H1 (cell line): ENCODE data around the gene TEX2. TPM values are rescaled to one million over a fixed set of nuclear protein-coding genes. Genes with fewer than 3 reads are reported as not detected.

Source experiments
- CTCF ChIA-PET: fragments of 300-600 bp; sonication (Branson Sonifier 250); formaldehyde crosslinking; loops from one replicate; lab custom pipeline; 2021; ENCODE audit not compliant: partially characterized antibody; lab: Charles Lee
- POLR2A ChIA-PET: fragments of 300-600 bp; sonication (Branson Sonifier 250); formaldehyde crosslinking; loops from one replicate; lab custom pipeline; 2021; ENCODE audit warnings: inconsistent platforms; ENCODE audit not compliant: partially characterized antibody; lab: Charles Lee
- DNase-seq, 2 experiments: peaks; one replicate each; pipeline versions ENCODE4 v3.0.0 to v3.0.0-alpha.2; 2010 to 2022; ENCODE audit warnings: low spot score in 2 of 2, low read depth in 1 of 2, mixed read lengths in 1 of 2
- FAIRE-seq: peaks from 2 replicates; lab custom pipeline; 2011; peaks lifted over from hg19 to GRCh38; lab: Jason Lieb, UNC
- H2AFZ ChIP-seq: 2 replicates; pipeline ENCODE4 v1.8.1; 2012; ENCODE audit warnings: low read length, inconsistent platforms
- H2AK5ac ChIP-seq: 2 replicates; pipeline ENCODE4 v1.6.1; 2013; ENCODE audit warnings: low read depth, low read length
- H2BK120ac ChIP-seq: replicated peaks from 2 replicates; pipeline ENCODE3; 2013; ENCODE audit warnings: low read depth, low read length, inconsistent platforms
- H2BK12ac ChIP-seq: 2 replicates; pipeline ENCODE4 v1.6.1; 2013; ENCODE audit warnings: low read depth, low read length
- H2BK15ac ChIP-seq: 2 replicates; pipeline ENCODE4 v1.6.1; 2013; ENCODE audit warnings: low read length
- H2BK20ac ChIP-seq: 2 replicates; pipeline ENCODE4 v1.6.1; 2013; ENCODE audit warnings: low read length
- H2BK5ac ChIP-seq: 2 replicates; pipeline ENCODE4 v1.6.1; 2013; ENCODE audit warnings: low read depth, low read length
- H3K14ac ChIP-seq: 2 replicates; pipeline ENCODE4 v1.6.1; 2013; ENCODE audit warnings: inconsistent platforms; ENCODE audit not compliant: insufficient read length
- H3K18ac ChIP-seq: 2 replicates; pipeline ENCODE4 v1.6.1; 2013; ENCODE audit warnings: low read length; ENCODE audit errors: extremely low read depth
- H3K23ac ChIP-seq: 2 replicates; pipeline ENCODE4 v1.6.1; 2013; ENCODE audit warnings: inconsistent platforms; ENCODE audit not compliant: insufficient read length
- H3K23me2 ChIP-seq: 2 replicates; pipeline ENCODE4 v1.6.1; 2013; ENCODE audit warnings: low read depth, low read length
- H3K27ac ChIP-seq: 2 replicates; pipeline ENCODE4 v1.6.1; 2011; ENCODE audit warnings: low read depth, low read length, inconsistent platforms
- H3K27me3 ChIP-seq, 4 experiments: replicated peaks in 1 of 4; 1 replicate in 1 of 4; 2 replicates in 3 of 4; pipeline versions ENCODE4 v1.6.1 to v1.8.1; 2011 to 2013; ENCODE audit warnings: low read length in 3 of 4, mild to moderate bottlenecking in 3 of 4, inconsistent platforms in 2 of 4, mixed read lengths in 2 of 4, moderate library complexity in 1 of 4; ENCODE audit not compliant: control insufficient read depth in 3 of 4, insufficient read depth in 3 of 4; ENCODE audit errors: extremely low read depth in 1 of 4
- H3K36me3 ChIP-seq, 4 experiments: 2 replicates each; pipeline versions ENCODE4 v1.6.1 to v1.8.1; 2011 to 2013; ENCODE audit warnings: mild to moderate bottlenecking in 4 of 4, low read length in 3 of 4, moderate library complexity in 2 of 4, control low read depth in 1 of 4, inconsistent platforms in 1 of 4; ENCODE audit not compliant: insufficient read depth in 4 of 4, control insufficient read depth in 2 of 4
- H3K4ac ChIP-seq: replicated peaks from 2 replicates; pipeline ENCODE3; 2013; ENCODE audit warnings: low read length, low read depth, mixed read lengths, inconsistent platforms; ENCODE audit not compliant: insufficient read length
- H3K4me1 ChIP-seq, 4 experiments: replicated peaks in 1 of 4; 1 replicate in 1 of 4; 2 replicates in 3 of 4; pipeline versions ENCODE4 v1.6.1 to v1.8.1; 2011 to 2013; ENCODE audit warnings: low read length in 3 of 4, inconsistent platforms in 2 of 4, mixed read lengths in 1 of 4; ENCODE audit not compliant: insufficient read depth in 4 of 4, control insufficient read depth in 3 of 4
- H3K4me2 ChIP-seq, 2 experiments: 2 replicates each; pipeline versions ENCODE4 v1.6.1 to v1.8.1; 2011 to 2013; ENCODE audit warnings: low read depth in 2 of 2, low read length in 2 of 2, control low read depth in 1 of 2, inconsistent platforms in 1 of 2, mild to moderate bottlenecking in 1 of 2; ENCODE audit not compliant: insufficient read depth in 1 of 2
- H3K4me3 ChIP-seq, 4 experiments: fragments of 200-600, 300-600 bp in 1 of 4; sonication (generic), shearing (Covaris generic), sonication (Bioruptor Twin) in 1 of 4; 2 replicates each; pipeline versions ENCODE4 v1.5.1 to v1.8.1; 2011 to 2016; ENCODE audit warnings: low read length in 4 of 4, low read depth in 3 of 4, control low read depth in 2 of 4, inconsistent platforms in 2 of 4, mild to moderate bottlenecking in 2 of 4, mixed read lengths in 1 of 4, moderate library complexity in 1 of 4; ENCODE audit not compliant: insufficient read depth in 2 of 4; ENCODE audit errors: extremely low read depth in 1 of 4
- H3K56ac ChIP-seq: replicated peaks from 2 replicates; pipeline ENCODE3; 2013; ENCODE audit warnings: low read depth, mild to moderate bottlenecking, mixed read lengths, low read length, inconsistent platforms; ENCODE audit not compliant: insufficient read length
- H3K79me1 ChIP-seq: 2 replicates; pipeline ENCODE4 v1.6.1; 2013; ENCODE audit warnings: low read depth, low read length, control low read depth
- H3K79me2 ChIP-seq, 2 experiments: 2 replicates each; pipeline versions ENCODE4 v1.6.1 to v1.8.1; 2012 to 2013; ENCODE audit warnings: low read length in 2 of 2, mild to moderate bottlenecking in 2 of 2, inconsistent platforms in 1 of 2; ENCODE audit not compliant: insufficient read depth in 2 of 2, control insufficient read depth in 1 of 2
- H3K9ac ChIP-seq, 4 experiments: replicated peaks in 1 of 4; 1 replicate in 1 of 4; 2 replicates in 3 of 4; pipeline versions ENCODE4 v1.6.1 to v1.8.1; 2011 to 2013; ENCODE audit warnings: low read depth in 3 of 4, low read length in 3 of 4, control low read depth in 2 of 4, mild to moderate bottlenecking in 2 of 4, moderate library complexity in 2 of 4, inconsistent platforms in 1 of 4; ENCODE audit errors: extremely low read depth in 1 of 4
- H3K9me3 ChIP-seq, 2 experiments: 2 replicates each; pipeline versions ENCODE4 v1.6.1 to v1.8.1; 2012 to 2013; ENCODE audit warnings: mild to moderate bottlenecking in 2 of 2, moderate library complexity in 2 of 2, control low read depth in 1 of 2, inconsistent platforms in 1 of 2, low read depth in 1 of 2, low read length in 1 of 2, mixed read lengths in 1 of 2; ENCODE audit not compliant: insufficient read depth in 2 of 2
- H4K20me1 ChIP-seq, 2 experiments: replicated peaks in 1 of 2; 2 replicates each; pipeline versions ENCODE3 to v1.8.1; 2011 to 2013; ENCODE audit warnings: inconsistent platforms in 2 of 2, low read length in 2 of 2, mild to moderate bottlenecking in 1 of 2; ENCODE audit not compliant: insufficient read depth in 2 of 2, control insufficient read depth in 1 of 2
- H4K5ac ChIP-seq: 2 replicates; pipeline ENCODE4 v1.6.1; 2013; ENCODE audit warnings: low read length, low read depth, mixed read lengths, inconsistent platforms; ENCODE audit not compliant: insufficient read length
- H4K8ac ChIP-seq: 2 replicates; pipeline ENCODE4 v1.8.0; 2013; ENCODE audit warnings: mild to moderate bottlenecking, moderate library complexity, low read length, inconsistent platforms; ENCODE audit not compliant: insufficient read depth; ENCODE audit errors: extremely low read depth
- H4K91ac ChIP-seq: replicated peaks from 2 replicates; pipeline ENCODE3; 2013; ENCODE audit warnings: low read length, mixed read lengths, inconsistent platforms; ENCODE audit not compliant: insufficient read length
- PHF8 ChIP-seq: fragments of 200-600 bp; sonication (generic); conservative IDR thresholded peaks from 2 replicates; pipeline ENCODE4 v1.7.1; 2012; ENCODE audit warnings: low read depth, mild to moderate bottlenecking, inconsistent platforms, low read length, moderate library complexity
- WGBS, 2 experiments: shearing (Covaris generic) in 1 of 2; methylation state at CpG; one replicate each; pipeline versions ENCODE4 v1.1.6 to v1.1.7; 2013 to 2015; ENCODE audit warnings: low lambda C conversion rate in 2 of 2, mixed read lengths in 2 of 2, inconsistent platforms in 1 of 2, low coverage in 1 of 2, missing lambda C conversion rate in 1 of 2; ENCODE audit not compliant: insufficient replicate concordance in 2 of 2, insufficient coverage in 1 of 2, insufficient read length in 1 of 2; ENCODE audit errors: extremely low coverage in 1 of 2, missing lambda C conversion rate in 1 of 2; 5-methylcytosine and 5-hydroxymethylcytosine counted together
- polyA plus RNA-seq, 7 experiments: library from polyadenylated mRNA; depleted of rRNA in 3 of 7; stranded (reverse) in 5 of 7; unstranded in 2 of 7; fragments of >200 nt in 5 of 7; fragments of 200-250 nt in 2 of 7; gene quantifications; 1 replicate in 5 of 7; 2 replicates in 1 of 7; 4 replicates in 1 of 7; pipeline versions ENCODE4 v1.2.1 to v1.2.3, GENCODE V29; 2011 to 2013; ENCODE audit warnings: missing spikeins in 2 of 7, mixed read lengths in 2 of 7
- total RNA-seq: library from RNA; stranded (reverse); fragmentation: NEBNext Ultra II Directional; extraction: Animal tissue kit (Norgen Biotek cat#: 25700); gene quantifications from 2 replicates; pipeline ENCODE4 v1.2.1, GENCODE V29; 2021
- TF ChIP-seq, protein P1 (sequence below): IDR thresholded peaks from 2 replicates; pipeline ENCODE4 v1.6.1; 2011; ENCODE audit warnings: low read length, improper control_type of control experiment
- TF ChIP-seq, protein P2 (sequence below): IDR thresholded peaks from 2 replicates; pipeline ENCODE4 v1.6.1; 2012; ENCODE audit warnings: low read length, inconsistent platforms

TEX2 gene
- total and polyA plus RNA-seq, 2 of the 8 experiments (the other 6 are each of a cell fraction or from before 2014, with no cell fraction given): 6.1 to 15.6 TPM

DNA sequence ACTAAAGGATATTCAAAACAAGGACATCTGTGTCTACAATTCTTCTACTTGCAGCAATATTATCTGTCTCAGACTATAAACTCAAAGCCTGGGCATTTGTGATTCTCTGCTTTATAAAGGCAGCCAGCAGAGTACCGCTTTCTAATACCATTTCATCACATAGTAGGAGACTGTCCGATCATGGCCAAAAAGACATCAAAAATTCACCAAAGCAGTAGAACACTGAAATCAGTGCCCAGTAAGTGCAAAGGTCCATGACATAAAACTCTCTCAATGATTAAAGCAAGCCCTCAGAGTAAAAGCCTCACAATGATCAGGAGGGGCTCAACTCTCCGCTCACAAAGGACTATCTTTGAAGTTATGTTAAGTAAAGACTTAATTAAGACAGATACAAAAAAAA lies 156.1 kb downstream of the TEX2 start:
- Histone ChIP-seq H2BK20ac (no peak overlapping the region), H3K36me3 (no peaks in the 10 kb centered on the region), H2BK120ac (no peak overlapping the region), H2AFZ (no peak overlapping the region), H3K23me2 (no peaks in the 10 kb centered on the region), H2AK5ac (no peak overlapping the region), H3K27me3 (no peaks in the 10 kb centered on the region), H2BK15ac (no peak overlapping the region), H3K4me3 (no peak overlapping the region), H3K23ac (no peak overlapping the region), H3K4me1 (peaks cover 0 to 3% (median 0%) of the 10 kb centered on the region in 4 experiments; a peak in 1 of 7 replicates), H3K56ac (no peak overlapping the region), H3K79me1 (no peaks in the 10 kb centered on the region), H3K4me2 (no peak overlapping the region), H3K18ac (no peak overlapping the region), H4K5ac (no peak overlapping the region), H4K8ac (no peak overlapping the region), H3K9me3 (no peaks in the 10 kb centered on the region), H2BK5ac (no peak overlapping the region), H3K14ac (no peak overlapping the region), H2BK12ac (no peak overlapping the region), H3K27ac (no peak overlapping the region), H4K91ac (no peak overlapping the region), H3K4ac (no peak overlapping the region), H3K9ac (no peak overlapping the region), H3K79me2 (no peaks in the 10 kb centered on the region), H4K20me1 (no peaks in the 10 kb centered on the region)
- POLR2A ChIA-PET: interaction anchor here (0.6 to 1.0 kb wide), 2 partner anchors 21 to 223 kb away, joined by 4 to 5 read pairs; no protein-coding TSS in a partner anchor
- TF ChIP-seq, protein P1, sequence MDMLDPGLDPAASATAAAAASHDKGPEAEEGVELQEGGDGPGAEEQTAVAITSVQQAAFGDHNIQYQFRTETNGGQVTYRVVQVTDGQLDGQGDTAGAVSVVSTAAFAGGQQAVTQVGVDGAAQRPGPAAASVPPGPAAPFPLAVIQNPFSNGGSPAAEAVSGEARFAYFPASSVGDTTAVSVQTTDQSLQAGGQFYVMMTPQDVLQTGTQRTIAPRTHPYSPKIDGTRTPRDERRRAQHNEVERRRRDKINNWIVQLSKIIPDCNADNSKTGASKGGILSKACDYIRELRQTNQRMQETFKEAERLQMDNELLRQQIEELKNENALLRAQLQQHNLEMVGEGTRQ: no peak
- TF ChIP-seq, protein P2, sequence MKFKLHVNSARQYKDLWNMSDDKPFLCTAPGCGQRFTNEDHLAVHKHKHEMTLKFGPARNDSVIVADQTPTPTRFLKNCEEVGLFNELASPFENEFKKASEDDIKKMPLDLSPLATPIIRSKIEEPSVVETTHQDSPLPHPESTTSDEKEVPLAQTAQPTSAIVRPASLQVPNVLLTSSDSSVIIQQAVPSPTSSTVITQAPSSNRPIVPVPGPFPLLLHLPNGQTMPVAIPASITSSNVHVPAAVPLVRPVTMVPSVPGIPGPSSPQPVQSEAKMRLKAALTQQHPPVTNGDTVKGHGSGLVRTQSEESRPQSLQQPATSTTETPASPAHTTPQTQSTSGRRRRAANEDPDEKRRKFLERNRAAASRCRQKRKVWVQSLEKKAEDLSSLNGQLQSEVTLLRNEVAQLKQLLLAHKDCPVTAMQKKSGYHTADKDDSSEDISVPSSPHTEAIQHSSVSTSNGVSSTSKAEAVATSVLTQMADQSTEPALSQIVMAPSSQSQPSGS: no peak
- TF ChIP-seq PHF8: no peak
- CTCF ChIA-PET: interaction anchor here (0.6 kb wide), 1 partner anchor 50 kb away, joined by 3 read pairs; no protein-coding TSS in a partner anchor
- DNase-seq: no peak
- 97% methylated on average over 3 of the region's 3 CpGs; no CpG with 5 or more reads in 1 of the 2 experiments for WGBS, 2 experiments
- no peak for FAIRE-seq
